ENCODE data around the gene YBX1.

YBX1 gene

GRCh38 chr1:42681741-42682483, at the start of gene YBX1:
TSS of gene YBX1 (plus strand) at chr1:42682418. CDS start at chr1:42682566, 148 bp downstream.
- TF ChIP-seq, protein P1, sequence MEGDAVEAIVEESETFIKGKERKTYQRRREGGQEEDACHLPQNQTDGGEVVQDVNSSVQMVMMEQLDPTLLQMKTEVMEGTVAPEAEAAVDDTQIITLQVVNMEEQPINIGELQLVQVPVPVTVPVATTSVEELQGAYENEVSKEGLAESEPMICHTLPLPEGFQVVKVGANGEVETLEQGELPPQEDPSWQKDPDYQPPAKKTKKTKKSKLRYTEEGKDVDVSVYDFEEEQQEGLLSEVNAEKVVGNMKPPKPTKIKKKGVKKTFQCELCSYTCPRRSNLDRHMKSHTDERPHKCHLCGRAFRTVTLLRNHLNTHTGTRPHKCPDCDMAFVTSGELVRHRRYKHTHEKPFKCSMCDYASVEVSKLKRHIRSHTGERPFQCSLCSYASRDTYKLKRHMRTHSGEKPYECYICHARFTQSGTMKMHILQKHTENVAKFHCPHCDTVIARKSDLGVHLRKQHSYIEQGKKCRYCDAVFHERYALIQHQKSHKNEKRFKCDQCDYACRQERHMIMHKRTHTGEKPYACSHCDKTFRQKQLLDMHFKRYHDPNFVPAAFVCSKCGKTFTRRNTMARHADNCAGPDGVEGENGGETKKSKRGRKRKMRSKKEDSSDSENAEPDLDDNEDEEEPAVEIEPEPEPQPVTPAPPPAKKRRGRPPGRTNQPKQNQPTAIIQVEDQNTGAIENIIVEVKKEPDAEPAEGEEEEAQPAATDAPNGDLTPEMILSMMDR (IDR thresholded peaks at IDR 0.05; ENCODE audit: extremely low read depth, missing control alignments) = no peak

DNA sequence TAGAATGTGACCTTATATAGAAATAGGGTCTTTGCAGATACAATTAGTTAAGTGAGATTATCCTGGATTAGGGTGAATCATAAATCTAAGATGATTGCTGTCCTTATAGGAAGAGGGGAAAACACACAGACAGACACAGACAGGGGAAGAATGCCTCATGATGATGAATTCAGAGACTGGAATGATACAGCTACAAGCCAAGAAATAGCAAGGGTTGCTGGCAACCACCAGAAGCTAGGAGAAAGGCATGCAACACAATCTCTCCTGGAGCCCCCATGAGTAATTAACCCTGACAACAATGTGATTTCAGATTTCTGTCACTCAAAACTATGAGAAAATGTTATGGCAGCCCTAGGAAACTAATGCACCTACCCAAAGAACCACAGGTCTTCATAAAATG, 43.1 kb upstream of the YBX1 start:
- TF ChIP-seq, protein P1 (IDR thresholded peaks at IDR 0.05; ENCODE audit: extremely low read depth, missing control alignments) = no peak
- DNase-seq (ENCODE audit: low spot score) = no peak

More at GRCh38 chr1:42681741-42682483, at the start of gene YBX1:
- DNase-seq (ENCODE audit: low spot score) = peak; percentile 98

DNA sequence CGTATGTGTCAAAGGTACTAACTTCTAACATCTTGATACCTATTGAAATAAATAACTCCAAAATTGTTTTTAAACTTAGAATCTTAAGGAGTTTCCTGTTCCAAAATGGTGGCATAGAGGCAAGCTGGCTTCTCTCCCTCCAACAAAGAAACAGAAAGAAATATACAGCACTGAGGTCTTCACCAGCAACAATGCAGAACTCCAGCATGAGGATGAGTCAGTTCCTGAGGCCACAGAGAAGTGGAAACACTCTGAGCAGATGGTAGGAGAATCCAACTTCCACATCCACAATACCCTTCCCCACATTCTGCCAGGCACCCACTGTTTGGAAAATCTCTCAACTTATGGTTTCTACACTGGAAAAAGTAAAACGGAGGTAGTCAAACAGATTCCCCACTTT, 36.2 kb upstream of the YBX1 start:
- TF ChIP-seq, protein P1 (IDR thresholded peaks at IDR 0.05; ENCODE audit: extremely low read depth, missing control alignments) = no peak
- DNase-seq (ENCODE audit: low spot score) = no peak

GRCh38 chr1:42657201-42657600, 25.0 kb upstream of the YBX1 start:
- no peak for DNase-seq (ENCODE audit: low spot score)
- TF ChIP-seq, protein P1 (IDR thresholded peaks at IDR 0.05; ENCODE audit: extremely low read depth, missing control alignments) = no peak

DNA sequence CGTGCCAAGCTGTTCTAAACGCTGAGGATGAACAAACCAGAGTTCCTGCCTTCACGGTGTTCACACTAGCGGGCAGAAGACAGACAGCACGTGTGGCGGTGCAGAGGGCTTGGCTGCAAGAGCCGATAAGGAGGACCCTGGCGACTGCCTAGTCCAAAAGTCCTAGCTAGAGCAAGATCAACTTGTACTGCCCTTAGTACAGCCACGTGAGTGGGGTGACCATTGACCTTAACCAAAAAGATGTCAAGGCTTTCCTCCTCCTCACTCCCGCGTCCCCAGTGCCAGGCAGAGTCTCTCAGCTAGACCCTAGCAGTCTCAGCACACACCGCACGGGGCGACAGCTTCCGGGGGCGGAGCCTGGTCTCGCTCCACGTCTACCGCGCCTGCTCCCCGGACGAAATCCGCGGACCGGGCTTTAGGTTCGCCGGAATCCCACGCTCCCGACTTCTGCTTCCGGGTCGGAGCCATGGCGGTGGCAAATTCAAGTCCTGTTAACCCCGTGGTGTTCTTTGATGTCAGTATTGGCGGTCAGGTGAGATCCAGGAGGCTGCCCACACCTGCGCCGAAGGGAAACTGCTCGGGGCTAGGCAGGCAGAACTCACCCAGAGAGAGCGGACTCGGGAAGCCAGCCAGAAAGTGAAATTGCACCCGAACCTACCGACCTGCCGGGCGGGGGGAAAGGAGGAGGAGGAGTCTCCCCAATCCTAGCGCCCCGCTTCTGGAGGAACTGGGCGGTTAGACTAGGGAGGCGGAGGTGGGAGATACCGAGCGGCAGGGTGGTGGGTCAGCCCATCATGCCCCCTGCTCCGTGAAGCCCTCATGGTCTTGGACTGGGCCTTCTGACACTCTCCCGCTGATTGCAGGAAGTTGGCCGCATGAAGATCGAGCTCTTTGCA, 24.0 kb upstream of the YBX1 start, which contains the start of gene PPIH:
Gene PPIH (plus strand): TSS at position 443 of the 896 bp plus-strand sequence. CDS start 24 bp downstream, at position 467.
- TF ChIP-seq, protein P1 (IDR thresholded peaks at IDR 0.05; ENCODE audit: extremely low read depth, missing control alignments) = no peak

DNA sequence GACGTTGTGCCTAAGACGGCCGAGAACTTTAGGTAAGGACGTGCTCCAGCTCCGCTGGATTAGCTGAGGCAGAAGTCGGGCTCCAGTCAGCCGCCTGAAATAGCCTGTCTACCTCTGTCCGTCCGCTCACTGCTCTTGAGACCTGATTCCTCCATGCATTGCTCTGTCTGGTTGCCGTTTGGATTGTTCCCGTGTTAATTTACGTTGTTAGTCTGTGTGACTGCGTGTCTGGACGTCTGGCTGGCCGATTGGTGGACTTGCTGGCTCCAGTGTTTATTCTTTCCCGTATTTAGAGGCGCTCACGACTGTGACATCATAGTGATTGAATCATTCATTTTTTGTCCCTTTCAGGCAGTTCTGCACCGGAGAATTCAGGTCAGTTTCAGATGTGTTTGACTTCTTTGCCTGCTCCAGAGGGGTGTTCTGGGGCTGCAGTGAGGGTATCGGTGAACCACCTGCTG, 23.3 kb upstream of the YBX1 start:
- TF ChIP-seq, protein P1 (IDR thresholded peaks at IDR 0.05; ENCODE audit: extremely low read depth, missing control alignments) = no peak
- no peak for DNase-seq (ENCODE audit: low spot score)

More for the DNA sequence above, 24.0 kb upstream of the YBX1 start, which contains the start of gene PPIH:
- DNase-seq (ENCODE audit: low spot score) = peak; percentile 88
